ENCODE data around the gene TUT7.
A peak's percentile ranks its signal among the peaks of the same experiment; 100 is the strongest.
"Not testable (repeated sequence)": the region's sequence is repeated elsewhere in the genome, so short reads cannot be mapped to it uniquely, and the experiment has no call there.

The TUT7 gene

DNA sequence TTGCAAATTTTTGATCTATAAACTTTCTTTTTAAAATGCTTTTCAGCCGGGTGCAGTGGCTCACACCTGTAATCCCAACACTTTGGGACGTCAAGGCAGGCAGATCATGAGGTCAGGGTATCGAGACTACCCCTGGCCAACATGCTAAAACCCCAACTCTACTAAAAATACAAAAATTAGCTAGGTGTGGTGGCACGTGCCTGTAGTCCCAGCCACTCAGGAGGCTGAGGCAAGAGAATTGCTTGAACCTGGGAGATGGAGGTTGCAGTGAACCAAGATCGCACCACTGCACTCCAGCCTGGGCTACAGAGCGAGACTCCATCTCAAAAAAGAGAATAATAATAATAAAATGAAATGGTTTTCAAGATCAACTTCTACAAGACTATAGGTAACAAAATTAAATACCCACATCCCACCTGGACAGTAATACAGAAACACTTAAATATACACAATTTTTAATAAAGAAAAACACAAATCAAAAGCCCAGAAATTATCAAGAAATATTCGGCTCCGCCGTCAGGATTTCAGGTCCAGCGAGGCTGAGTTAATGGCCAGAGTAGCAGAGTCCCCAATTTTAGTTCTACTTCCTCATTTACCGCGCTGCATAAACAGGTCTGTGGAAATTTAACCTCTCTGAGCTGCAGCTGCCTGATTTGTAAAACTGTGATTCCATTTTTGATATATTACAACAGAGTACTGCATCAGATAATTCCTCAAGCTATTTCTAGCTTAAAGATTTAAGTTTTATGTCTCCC lies 4.0 kb downstream of the TUT7 start:
- DNase-seq (ENCODE audit: low read depth), result no peak

GRCh38 chr9:86349271-86349670 lies 4.9 kb downstream of the TUT7 start:
- peak; percentile 13 for DNase-seq (ENCODE audit: low read depth)

GRCh38 chr9:86347991-86348390 lies 6.2 kb downstream of the TUT7 start:
- DNase-seq (ENCODE audit: low read depth), result no peak

DNA sequence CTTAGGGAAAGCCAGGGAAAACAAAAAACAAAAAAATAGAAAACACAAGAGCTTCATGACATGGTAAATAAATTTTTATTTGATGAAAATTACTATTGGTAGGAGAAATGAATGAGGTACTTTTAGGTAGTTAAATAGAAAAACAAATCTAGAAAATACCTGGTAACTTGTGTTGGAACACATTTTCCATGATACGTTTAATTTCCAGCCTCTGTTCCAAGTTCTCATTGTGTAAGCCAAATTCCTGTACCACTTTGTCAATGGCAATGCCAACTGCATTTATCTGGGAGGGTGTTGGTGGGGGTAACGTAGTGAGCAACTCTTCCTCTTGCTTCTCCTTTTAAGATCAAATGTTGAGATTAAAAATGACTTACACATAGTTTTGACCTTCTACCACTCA lies 9.4 kb downstream of the TUT7 start:
- DNase-seq (ENCODE audit: low read depth), result no peak

- no peak for DNase-seq (ENCODE audit: low read depth)
Observed at GRCh38 chr9:86342269-86342668, 11.9 kb downstream of the TUT7 start.

GRCh38 chr9:86341007-86341491 lies 13.2 kb downstream of the TUT7 start:
- no peak for DNase-seq (ENCODE audit: low read depth)

DNA sequence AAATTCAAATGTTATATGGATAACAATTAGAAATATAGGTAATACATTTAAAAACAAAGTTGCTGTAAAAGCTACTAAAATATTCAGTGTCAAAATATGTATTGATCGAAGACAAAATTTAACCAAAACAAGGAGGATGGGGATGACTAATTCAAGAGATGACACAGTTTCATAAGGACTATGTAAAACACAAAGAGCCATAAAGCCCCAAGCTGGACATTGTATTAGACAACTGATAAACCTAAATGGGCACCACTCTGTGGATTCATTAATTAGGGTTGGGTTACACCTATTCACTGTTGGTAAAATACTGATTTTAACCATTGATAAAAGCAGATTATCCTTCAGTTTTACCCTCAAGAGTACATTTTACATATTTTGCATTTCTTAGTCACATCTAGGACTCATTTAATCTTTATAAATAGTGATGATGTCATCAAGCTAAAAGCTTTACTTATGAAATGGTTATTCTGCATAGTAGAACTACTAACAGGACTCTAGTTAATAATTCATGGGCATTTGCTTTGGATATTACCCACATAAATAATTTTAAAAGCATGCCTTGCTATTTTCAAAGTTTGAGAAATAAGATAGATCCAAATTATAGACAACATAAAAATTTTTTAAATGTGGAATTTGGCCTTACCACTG lies 13.7 kb downstream of the TUT7 start:
- no peak for DNase-seq (ENCODE audit: low read depth)

GRCh38 chr9:86337469-86338108 lies 16.6 kb downstream of the TUT7 start:
- no peak for DNase-seq (ENCODE audit: low read depth)

GRCh38 chr9:86336058-86336457 lies 18.2 kb downstream of the TUT7 start:
- no peak for DNase-seq (ENCODE audit: low read depth)

GRCh38 chr9:86333651-86334050 lies 20.6 kb downstream of the TUT7 start:
- no peak for DNase-seq (ENCODE audit: low read depth)

GRCh38 chr9:86330186-86330585 lies 24.0 kb downstream of the TUT7 start:
- DNase-seq (ENCODE audit: low read depth), result no peak

DNA sequence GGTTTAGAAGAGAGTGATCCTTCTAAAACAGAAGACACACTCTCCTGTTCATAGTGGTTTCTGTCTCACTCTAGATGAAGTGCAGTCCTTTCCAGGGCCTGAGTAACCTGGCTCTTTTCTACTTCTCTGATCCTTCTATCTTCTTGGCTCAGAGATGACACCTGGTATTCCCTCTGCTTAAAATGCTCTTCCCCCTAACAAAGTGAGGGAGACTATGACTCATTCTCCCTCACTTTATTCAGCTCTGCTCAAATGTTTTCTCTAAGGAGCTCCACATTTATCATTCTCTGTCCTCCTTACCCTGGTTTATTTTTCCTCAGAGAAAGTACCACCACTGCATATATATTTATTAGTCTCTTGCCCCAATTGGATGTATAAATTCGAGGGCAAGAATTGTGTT lies 24.6 kb downstream of the TUT7 start:
- DNase-seq (ENCODE audit: low read depth), result no peak

GRCh38 chr9:86328156-86328555 lies 26.1 kb downstream of the TUT7 start:
- DNase-seq (ENCODE audit: low read depth), result no peak

DNA sequence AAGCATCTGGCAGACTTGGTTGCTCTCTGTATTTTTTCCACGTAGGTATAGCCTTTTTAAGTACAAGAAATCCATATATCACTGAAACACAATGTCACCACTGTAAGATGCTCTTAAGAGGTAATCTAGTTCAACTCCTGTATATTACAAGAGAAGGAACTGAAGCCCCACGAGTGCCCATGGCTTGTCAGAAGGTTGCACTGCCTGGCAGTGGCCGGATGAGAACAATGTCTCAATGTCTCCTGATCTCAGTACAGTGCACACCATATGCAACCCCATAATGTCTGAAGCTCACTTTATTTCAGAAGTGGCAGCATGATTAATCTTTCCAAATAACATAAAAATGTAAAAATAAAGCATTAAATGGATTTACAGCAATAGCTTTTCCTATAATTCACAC lies 27.7 kb downstream of the TUT7 start:
- no peak for DNase-seq (ENCODE audit: low read depth)

GRCh38 chr9:86324901-86325300 lies 29.3 kb downstream of the TUT7 start:
- no peak for DNase-seq (ENCODE audit: low read depth)

DNA sequence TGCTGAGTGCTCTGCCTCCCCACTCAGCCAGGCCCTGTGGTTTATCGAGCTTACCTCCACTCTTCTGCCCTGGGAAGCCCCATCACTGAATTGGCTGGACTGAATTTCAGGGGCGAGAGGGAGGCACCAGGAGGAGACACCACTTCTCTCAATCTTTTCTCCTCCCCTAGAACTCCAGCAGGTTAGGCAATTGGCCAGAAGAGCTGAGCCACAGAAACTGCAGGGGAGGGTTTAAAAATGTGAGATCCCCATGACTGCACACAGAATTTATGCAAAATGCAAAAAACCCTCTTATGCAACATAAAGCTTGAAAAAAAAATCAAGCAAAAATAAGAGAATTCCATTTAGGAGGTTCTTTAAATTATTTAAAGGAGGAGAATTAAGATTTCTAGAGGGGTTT lies 29.9 kb downstream of the TUT7 start:
- DNase-seq (ENCODE audit: low read depth), result peak; percentile 36

- peak; percentile 69 for DNase-seq (ENCODE audit: low read depth)
Observed at GRCh38 chr9:86322973-86323644, 31.1 kb downstream of the TUT7 start.

- peak; percentile 64 for DNase-seq (ENCODE audit: low read depth)
Observed at GRCh38 chr9:86321373-86321772, 32.8 kb downstream of the TUT7 start.

- no peak for DNase-seq (ENCODE audit: low read depth)
Observed at GRCh38 chr9:86318187-86318586, 36.0 kb downstream of the TUT7 start.

DNA sequence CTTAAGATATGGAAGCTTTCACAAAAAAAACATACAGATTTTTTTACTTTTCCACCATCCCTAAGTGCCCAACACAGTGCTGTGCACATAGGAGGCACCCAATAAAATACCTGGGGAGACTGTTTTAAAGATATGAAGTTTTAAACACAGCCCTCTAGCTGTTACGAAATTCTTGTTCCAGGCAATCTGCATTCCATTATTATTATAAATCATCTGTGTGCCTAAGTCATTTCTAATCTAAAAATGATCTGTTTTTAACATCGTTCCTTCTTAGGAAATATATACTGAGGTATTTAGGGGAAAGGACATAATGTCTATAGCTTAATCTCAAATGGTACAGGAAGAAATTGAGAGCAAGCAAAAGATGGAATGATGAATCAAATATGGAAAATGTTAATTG lies 39.1 kb downstream of the TUT7 start:
- no peak for DNase-seq (ENCODE audit: low read depth)

DNA sequence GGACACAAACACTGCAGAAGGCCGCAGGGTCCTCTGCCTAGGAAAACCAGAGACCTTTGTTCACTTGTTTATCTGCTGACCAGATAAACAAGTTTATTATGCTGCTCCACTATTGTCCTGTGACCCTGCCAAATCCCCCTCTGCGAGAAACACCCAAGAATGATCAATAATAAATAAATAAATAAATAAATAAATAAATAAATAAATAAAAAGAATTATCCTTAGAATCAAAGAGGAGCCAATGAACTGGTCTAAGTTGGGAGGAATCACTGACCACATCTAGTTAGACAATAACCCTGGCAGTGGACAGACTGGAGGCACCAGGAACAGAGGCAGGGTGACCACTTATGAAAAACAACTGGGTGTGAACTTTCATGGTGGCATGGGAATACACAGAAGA lies 41.3 kb downstream of the TUT7 start:
- DNase-seq (ENCODE audit: low read depth), result not testable (repeated sequence)

DNA sequence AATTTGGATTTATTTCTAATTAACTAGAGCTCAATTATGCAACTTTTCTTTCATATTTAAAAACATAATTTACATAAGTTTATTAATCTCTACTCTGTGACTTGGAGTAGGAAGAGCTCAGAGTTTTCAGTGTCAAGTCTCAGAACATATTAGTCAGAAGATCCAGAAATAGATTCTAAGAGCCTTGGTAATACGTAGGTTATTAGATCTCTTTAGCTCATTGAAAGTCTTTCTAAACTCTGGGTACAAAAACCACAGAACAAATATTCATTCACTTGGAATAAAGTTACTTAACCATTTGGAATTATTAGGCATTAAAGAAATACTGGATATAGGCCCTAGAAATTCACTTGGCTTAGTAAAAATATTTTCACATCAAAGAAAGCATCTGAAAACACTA lies 45.5 kb downstream of the TUT7 start:
- DNase-seq (ENCODE audit: low read depth), result no peak
